ENCODE data around the gene TAGLN.

Gene TAGLN

GRCh38 chr11:117226388-117227385 is 27.5 kb downstream of the TAGLN start:
- no peak for TF ChIP-seq SP1 (IDR thresholded peaks at IDR 0.05)
- no peak for TF ChIP-seq ZNF384 (IDR thresholded peaks at IDR 0.05)
- TF ChIP-seq SUZ12 (IDR thresholded peaks at IDR 0.05) = no peak
- no peak for TF ChIP-seq FOXM1 (IDR thresholded peaks at IDR 0.05; ENCODE audit: borderline replicate concordance)
- TF ChIP-seq TARDBP (IDR thresholded peaks at IDR 0.05) = no peak
- TF ChIP-seq NFRKB (IDR thresholded peaks at IDR 0.05) = no peak
- TF ChIP-seq ARNT (IDR thresholded peaks at IDR 0.05) = no peak
- no peak for TF ChIP-seq HDGF (IDR thresholded peaks at IDR 0.05; ENCODE audit: borderline replicate concordance)
- no peak for TF ChIP-seq BHLHE40 (IDR thresholded peaks at IDR 0.05; ENCODE audit: borderline replicate concordance)
- TF ChIP-seq PKNOX1 (IDR thresholded peaks at IDR 0.05) = no peak
- no peak for TF ChIP-seq LEF1 (IDR thresholded peaks at IDR 0.05; ENCODE audit: borderline replicate concordance)
- no peak for TF ChIP-seq L3MBTL2 (conservative IDR thresholded peaks at IDR 0.05)
- no peak for TF ChIP-seq ELF4 (IDR thresholded peaks at IDR 0.05)
- peak; percentile 77 for DNase-seq (ENCODE audit: extremely low spot score)
- ChIA-PET CTCF (interaction anchor here (0.6 to 1.4 kb wide), 13 partner anchors 9 to 220 kb away, joined by 3 to 9 read pairs (median 4); partner anchors contain the start of gene SIDT2), POLR2A (interaction anchor here (0.8 to 1.2 kb wide), 3 partner anchors 48 to 82 kb away, joined by 3 to 4 read pairs (median 3); partner anchors contain the start of gene SIDT2)

- CTCF ChIA-PET = interaction anchor here (0.6 kb wide), 1 partner anchor 55 kb away, joined by 4 read pairs; no protein-coding TSS in a partner anchor
Measured at GRCh38 chr11:117228091-117228490, 28.9 kb downstream of the TAGLN start.

DNA sequence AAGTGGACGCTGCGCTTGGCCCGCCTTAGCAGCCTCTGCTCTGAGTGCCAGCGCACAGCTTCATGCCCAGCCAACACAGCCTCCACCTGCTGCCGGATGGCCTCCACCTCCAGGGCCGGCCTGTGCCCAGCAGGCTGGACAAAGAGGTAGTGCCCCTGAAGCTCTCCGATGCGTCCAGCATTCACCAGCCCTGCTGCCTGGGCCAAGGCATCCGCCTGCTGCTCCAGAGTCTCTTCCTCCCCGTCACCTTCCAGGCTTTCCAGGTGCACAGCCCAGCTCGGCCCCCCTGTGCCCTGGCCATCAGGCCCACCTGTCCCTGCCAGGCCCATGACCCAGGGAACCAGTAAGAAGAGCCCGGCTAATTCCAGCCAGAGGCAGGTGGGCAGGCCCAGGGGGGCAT is 30.2 kb downstream of the TAGLN start:
- no peak for TF ChIP-seq SP1 (IDR thresholded peaks at IDR 0.05)
- TF ChIP-seq ARNT (IDR thresholded peaks at IDR 0.05) = no peak
- no peak for TF ChIP-seq ELF4 (IDR thresholded peaks at IDR 0.05)
- no peak for TF ChIP-seq L3MBTL2 (conservative IDR thresholded peaks at IDR 0.05)
- no peak for TF ChIP-seq BHLHE40 (IDR thresholded peaks at IDR 0.05; ENCODE audit: borderline replicate concordance)
- no peak for TF ChIP-seq FOXA1 (IDR thresholded peaks at IDR 0.05)
- no peak for TF ChIP-seq FOXK2 (IDR thresholded peaks at IDR 0.05)
- TF ChIP-seq NFRKB (IDR thresholded peaks at IDR 0.05) = no peak
- TF ChIP-seq PKNOX1 (IDR thresholded peaks at IDR 0.05) = no peak
- no peak for TF ChIP-seq ZNF384 (IDR thresholded peaks at IDR 0.05)
- TF ChIP-seq CTBP1 (IDR thresholded peaks at IDR 0.05; ENCODE audit: borderline replicate concordance) = no peak
- TF ChIP-seq LEF1 (IDR thresholded peaks at IDR 0.05; ENCODE audit: borderline replicate concordance) = no peak
- TF ChIP-seq FOXM1 (IDR thresholded peaks at IDR 0.05; ENCODE audit: borderline replicate concordance) = no peak
- no peak for TF ChIP-seq SUZ12 (IDR thresholded peaks at IDR 0.05)
- TF ChIP-seq HDGF (IDR thresholded peaks at IDR 0.05; ENCODE audit: borderline replicate concordance) = no peak
- no peak for TF ChIP-seq TARDBP (IDR thresholded peaks at IDR 0.05)
- CTCF ChIA-PET = interaction anchor here (0.7 kb wide), 1 partner anchor 535 kb away, joined by 3 read pairs; no protein-coding TSS in a partner anchor
- DNase-seq (ENCODE audit: extremely low spot score) = no peak
- POLR2A ChIA-PET = no interaction called here

More at GRCh38 chr11:117228091-117228490, 28.9 kb downstream of the TAGLN start:
- POLR2A ChIA-PET = interaction anchor here (1.2 kb wide), 1 partner anchor 83 kb away, joined by 4 read pairs; no protein-coding TSS in a partner anchor
- no peak for TF ChIP-seq L3MBTL2 (conservative IDR thresholded peaks at IDR 0.05)
- no peak for TF ChIP-seq BHLHE40 (IDR thresholded peaks at IDR 0.05; ENCODE audit: borderline replicate concordance)
- no peak for TF ChIP-seq FOXM1 (IDR thresholded peaks at IDR 0.05; ENCODE audit: borderline replicate concordance)
- no peak for TF ChIP-seq ZNF384 (IDR thresholded peaks at IDR 0.05)
- no peak for TF ChIP-seq FOXA1 (IDR thresholded peaks at IDR 0.05)
- TF ChIP-seq TARDBP (IDR thresholded peaks at IDR 0.05) = no peak
- DNase-seq (ENCODE audit: extremely low spot score) = no peak

- TF ChIP-seq FOXM1 (IDR thresholded peaks at IDR 0.05; ENCODE audit: borderline replicate concordance) = no peak
- TF ChIP-seq FOXK2 (IDR thresholded peaks at IDR 0.05) = no peak
- no peak for TF ChIP-seq NFRKB (IDR thresholded peaks at IDR 0.05)
- no peak for TF ChIP-seq ELF4 (IDR thresholded peaks at IDR 0.05)
- TF ChIP-seq L3MBTL2 (conservative IDR thresholded peaks at IDR 0.05) = no peak
- TF ChIP-seq ARNT (IDR thresholded peaks at IDR 0.05) = no peak
- no peak for TF ChIP-seq FOXA1 (IDR thresholded peaks at IDR 0.05)
- TF ChIP-seq ZNF384 (IDR thresholded peaks at IDR 0.05) = no peak
- no peak for TF ChIP-seq SUZ12 (IDR thresholded peaks at IDR 0.05)
- no peak for TF ChIP-seq LEF1 (IDR thresholded peaks at IDR 0.05; ENCODE audit: borderline replicate concordance)
- TF ChIP-seq CTBP1 (IDR thresholded peaks at IDR 0.05; ENCODE audit: borderline replicate concordance) = no peak
- no peak for TF ChIP-seq HDGF (IDR thresholded peaks at IDR 0.05; ENCODE audit: borderline replicate concordance)
- TF ChIP-seq PKNOX1 (IDR thresholded peaks at IDR 0.05) = no peak
- CTCF ChIA-PET = interaction anchor here (0.6 kb wide), 1 partner anchor 131 kb away, joined by 3 read pairs; no protein-coding TSS in a partner anchor
- POLR2A ChIA-PET = interaction anchor here (2.9 kb wide), 1 partner anchor 86 kb away, joined by 15 read pairs; the partner anchor contains the start of gene PAFAH1B2
- DNase-seq (ENCODE audit: extremely low spot score) = no peak
Measured at GRCh38 chr11:117229931-117230285, 30.7 kb downstream of the TAGLN start.

- ChIA-PET CTCF (interaction anchor here (0.6 to 1.7 kb wide), 3 partner anchors 52 to 968 kb away, joined by 3 to 7 read pairs (median 6); partner anchors contain the start of gene SIDT2), POLR2A (interaction anchor here (2.1 to 2.9 kb wide), 2 partner anchors 8 to 87 kb away, joined by 7 to 15 read pairs; partner anchors contain the start of gene PAFAH1B2)
- DNase-seq (ENCODE audit: extremely low spot score) = no peak
- TF ChIP-seq CTBP1 (IDR thresholded peaks at IDR 0.05; ENCODE audit: borderline replicate concordance) = no peak
- no peak for TF ChIP-seq L3MBTL2 (conservative IDR thresholded peaks at IDR 0.05)
- no peak for TF ChIP-seq TARDBP (IDR thresholded peaks at IDR 0.05)
- no peak for TF ChIP-seq FOXM1 (IDR thresholded peaks at IDR 0.05; ENCODE audit: borderline replicate concordance)
- no peak for TF ChIP-seq BHLHE40 (IDR thresholded peaks at IDR 0.05; ENCODE audit: borderline replicate concordance)
- TF ChIP-seq SP1 (IDR thresholded peaks at IDR 0.05) = no peak
- TF ChIP-seq ARNT (IDR thresholded peaks at IDR 0.05) = no peak
- no peak for TF ChIP-seq NFRKB (IDR thresholded peaks at IDR 0.05)
- TF ChIP-seq PKNOX1 (IDR thresholded peaks at IDR 0.05) = no peak
Measured at GRCh38 chr11:117230286-117230961, 31.3 kb downstream of the TAGLN start.
